Stimulated activated CD8-positive, alpha-beta memory T cell treated with anti-CD3 and anti-CD28 coated beads, Interleukin-4, amount 100 ng/mL, for 24 hours (primary cell): ENCODE results near the gene RMND5B.
"Not testable (repeated sequence)": the region's sequence is repeated elsewhere in the genome, so short reads cannot be mapped to it uniquely, and the experiment has no call there.

Experiments used
- DNase-seq: peaks from one replicate; pipeline ENCODE4 v3.0.0-alpha.2; 2020; ENCODE audit warnings: low read depth

The RMND5B gene

GRCh38 chr5:178174456-178174855, 43.6 kb downstream of the RMND5B start:
- no peak for DNase-seq

GRCh38 chr5:178176791-178177190, 46.0 kb downstream of the RMND5B start:
- DNase-seq: no peak

- DNase-seq: no peak
Observed at GRCh38 chr5:178177569-178177968, 46.8 kb downstream of the RMND5B start.

GRCh38 chr5:178180141-178180863, 49.5 kb downstream of the RMND5B start:
- no peak for DNase-seq

- no peak for DNase-seq
Observed at GRCh38 chr5:178182158-178182876, 51.5 kb downstream of the RMND5B start.

- no peak for DNase-seq
Observed at GRCh38 chr5:178186427-178186826, 55.6 kb downstream of the RMND5B start.

GRCh38 chr5:178187014-178187413, 56.2 kb downstream of the RMND5B start, which contains the start of gene GMCL2:
Gene GMCL2, minus strand, starts transcription at chr5:178187371. Its CDS starts 72 bp downstream, at chr5:178187299.
- DNase-seq: no peak

GRCh38 chr5:178189433-178189832, 58.6 kb downstream of the RMND5B start:
- no peak for DNase-seq

- no peak for DNase-seq
Observed at GRCh38 chr5:178191661-178192060, 60.8 kb downstream of the RMND5B start.

GRCh38 chr5:178192244-178192643, 61.4 kb downstream of the RMND5B start:
- DNase-seq: no peak

- no peak for DNase-seq
Observed at GRCh38 chr5:178192787-178193186, 62.0 kb downstream of the RMND5B start.

GRCh38 chr5:178193251-178193809, 62.5 kb downstream of the RMND5B start:
- no peak for DNase-seq

- DNase-seq: no peak
Observed at GRCh38 chr5:178194026-178194425, 63.2 kb downstream of the RMND5B start.

GRCh38 chr5:178196281-178196812, 65.5 kb downstream of the RMND5B start:
- DNase-seq: no peak

- no peak for DNase-seq
Observed at GRCh38 chr5:178196986-178197385, 66.2 kb downstream of the RMND5B start.

- not testable (repeated sequence) for DNase-seq
Observed at GRCh38 chr5:178198151-178198550, 67.3 kb downstream of the RMND5B start.

GRCh38 chr5:178198706-178199105, 67.9 kb downstream of the RMND5B start:
- DNase-seq: no peak

GRCh38 chr5:178199581-178200434, 69.0 kb downstream of the RMND5B start:
- no peak for DNase-seq
